GM10266 (cell line): Measurements from ENCODE around the gene ZNF423.

ENCODE experiments used
- DNase-seq: peaks from one replicate; pipeline ENCODE4 v3.0.0; 2012; ENCODE audit errors: extremely low spot score
- CTCF ChIP-seq: IDR thresholded peaks from 2 replicates; pipeline ENCODE4 v1.5.1; 2012; ENCODE audit warnings: mild to moderate bottlenecking, low read depth; ENCODE audit not compliant: control insufficient read depth, insufficient read depth; ENCODE audit errors: missing control alignments

Gene ZNF423

GRCh38 chr16:49531425-49531824 is 324.5 kb downstream of the ZNF423 start:
- TF ChIP-seq CTCF, result no peak
- no peak for DNase-seq

- no peak for DNase-seq
- no peak for TF ChIP-seq CTCF
Observed at GRCh38 chr16:49530427-49530970, 325.4 kb downstream of the ZNF423 start.

DNA sequence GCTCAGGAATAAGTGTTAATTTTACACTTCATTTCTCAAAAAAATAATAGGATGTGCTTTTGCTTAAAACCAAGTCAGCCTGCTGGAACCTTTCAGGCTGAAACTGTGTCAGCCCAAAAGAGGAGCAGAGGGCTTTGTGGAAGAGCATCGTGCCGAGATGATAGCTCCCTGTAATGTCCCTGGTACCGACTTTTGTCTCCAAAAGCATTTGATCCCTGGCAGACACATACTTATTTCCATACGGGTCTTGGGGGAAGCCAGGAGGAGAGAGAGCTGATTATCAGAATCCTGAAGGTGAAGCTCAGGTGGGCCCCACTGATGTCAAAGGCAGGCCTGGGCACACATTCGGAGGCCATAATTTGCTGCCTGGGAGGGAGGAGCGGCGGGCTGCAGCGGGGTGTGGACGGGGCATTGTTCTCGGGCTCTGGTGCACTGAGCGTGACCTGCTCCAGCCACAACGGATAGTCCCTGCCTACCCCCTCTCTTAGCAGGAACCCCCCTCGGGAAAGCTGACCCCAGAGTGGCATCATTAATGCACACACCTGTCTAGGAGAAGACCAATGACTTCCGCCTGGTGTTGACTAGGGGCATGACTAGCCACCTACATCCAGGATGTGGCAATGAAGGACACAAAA is 326.4 kb downstream of the ZNF423 start:
- TF ChIP-seq CTCF, result no peak
- no peak for DNase-seq

DNA sequence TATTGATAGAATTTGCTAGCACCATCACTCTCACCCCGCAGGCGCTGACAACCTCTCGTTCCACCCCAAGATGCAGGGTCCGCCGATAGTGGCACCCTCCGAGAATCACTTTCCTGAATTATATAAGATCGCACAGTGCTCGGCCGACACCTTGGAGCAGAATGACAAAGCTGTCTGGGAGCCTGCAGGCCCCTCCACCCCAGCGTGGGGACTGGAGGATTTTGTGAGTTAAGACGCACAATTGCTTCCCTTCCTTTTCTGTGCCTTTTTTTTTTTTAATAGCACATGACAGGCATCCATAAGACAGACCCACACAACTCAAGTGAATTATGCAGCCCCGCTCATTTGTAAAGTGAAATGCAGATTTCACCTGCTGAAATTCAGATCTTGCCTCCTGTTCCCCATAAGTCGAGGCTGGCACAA is 327.0 kb downstream of the ZNF423 start:
- TF ChIP-seq CTCF, result no peak
- no peak for DNase-seq

DNA sequence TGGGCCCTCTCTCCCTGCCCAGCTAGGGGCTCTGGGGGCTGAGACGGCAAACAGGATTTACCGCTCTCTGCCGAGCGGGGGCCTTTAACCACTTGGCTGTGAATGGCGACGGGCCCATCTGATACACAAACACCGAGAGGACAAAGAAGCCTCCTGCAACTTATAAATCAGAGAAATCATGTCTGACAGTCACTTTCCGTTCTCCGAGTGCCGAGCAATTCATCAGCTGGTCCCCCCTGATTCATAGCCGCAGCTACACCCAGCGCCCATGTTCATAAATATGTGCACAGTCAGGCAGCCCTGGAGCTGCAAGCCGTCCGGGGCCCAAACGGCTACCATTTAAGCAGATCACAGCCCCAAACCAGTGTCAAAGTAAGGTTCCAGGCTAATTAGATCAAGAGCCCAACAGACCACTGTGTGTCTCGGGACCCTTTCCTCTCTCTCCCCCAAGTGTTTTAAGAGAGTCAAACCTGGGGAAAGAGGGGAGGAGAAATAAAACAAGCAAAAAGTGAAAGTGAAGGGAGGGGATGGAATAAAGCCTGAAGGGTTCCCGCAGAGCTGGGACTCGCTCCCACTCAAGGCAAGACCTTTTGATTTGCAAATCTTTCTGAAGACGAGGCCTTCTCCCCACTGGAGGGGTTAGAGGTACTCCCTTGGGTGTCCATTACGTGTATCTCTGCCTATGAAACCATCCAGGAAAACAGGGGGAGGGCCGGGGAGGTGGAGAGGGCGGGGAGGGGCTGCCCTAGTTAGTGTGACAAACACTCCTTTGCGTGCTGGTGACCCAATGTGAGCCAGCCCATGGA is 327.6 kb downstream of the ZNF423 start:
- no peak for TF ChIP-seq CTCF
- DNase-seq, result no peak

DNA sequence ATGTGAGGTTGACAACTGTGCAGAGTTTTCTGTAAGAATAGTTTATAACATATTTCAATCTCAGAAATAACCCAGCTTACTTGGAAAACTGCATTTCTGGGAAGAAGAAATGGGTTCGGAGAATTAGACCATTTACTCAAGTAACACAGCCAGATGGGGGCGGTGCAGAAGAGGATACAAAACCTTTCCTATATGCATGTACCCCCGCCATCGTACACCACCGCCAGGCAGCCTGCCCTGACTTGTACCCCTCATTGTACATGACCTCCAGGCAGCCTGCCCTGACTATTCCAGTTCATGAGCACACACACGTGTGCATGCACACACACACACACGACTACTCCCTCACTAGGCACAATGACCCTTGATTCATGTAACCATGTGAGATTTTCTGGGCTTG is 328.3 kb downstream of the ZNF423 start:
- TF ChIP-seq CTCF, result no peak
- DNase-seq, result no peak

GRCh38 chr16:49526860-49527365 is 329.0 kb downstream of the ZNF423 start:
- no peak for DNase-seq
- TF ChIP-seq CTCF, result no peak
